Tibial nerve (tissue), 4 donors: ENCODE results near the gene LAMC3. TPM values are rescaled to one million over a fixed set of nuclear protein-coding genes. Genes with fewer than 3 reads are reported as not detected.
"Not testable (repeated sequence)": the region's sequence is repeated elsewhere in the genome, so short reads cannot be mapped to it uniquely, and the experiment has no call there.

Experiments
- DNase-seq, 2 donors: peaks; one replicate each; pipeline ENCODE4 v3.0.0-alpha.2; 2019; ENCODE audit warnings: low spot score in 2 of 2
- H3K27ac ChIP-seq, 4 donors: fragments of 200-600 bp; sonication (generic) in 3 of 4; one replicate each; pipeline ENCODE4 v1.5.1; 2017 to 2019; ENCODE audit warnings: mild to moderate bottlenecking in 1 of 4
- H3K27me3 ChIP-seq, 2 donors: fragments of 200-600 bp; sonication (generic) in 1 of 2; one replicate each; pipeline versions ENCODE4 v1.5.1 to v1.6.0; 2017 to 2019
- H3K36me3 ChIP-seq, 3 donors: fragments of 200-600 bp; sonication (generic); one replicate each; pipeline ENCODE4 v1.5.1; 2018 to 2019
- H3K4me1 ChIP-seq, 4 donors: fragments of 200-600 bp; sonication (generic) in 3 of 4; one replicate each; pipeline ENCODE4 v1.5.1; 2017 to 2019
- H3K4me3 ChIP-seq, 4 donors: fragments of 200-600 bp; sonication (generic) in 3 of 4; one replicate each; pipeline ENCODE4 v1.5.1; 2017 to 2019; ENCODE audit warnings: mild to moderate bottlenecking in 1 of 4, moderate library complexity in 1 of 4
- H3K9me3 ChIP-seq, 4 donors: fragments of 200-600 bp; sonication (generic) in 3 of 4; one replicate each; pipeline ENCODE4 v1.5.1; 2017 to 2019
- CTCF ChIP-seq, 5 experiments: fragments of 200-600 bp in 3 of 5; fragments of 450-650 bp in 2 of 5; sonication (generic) in 3 of 5; IDR thresholded peaks; one replicate each; pipeline ENCODE4 v1.5.1; 2016 to 2019; ENCODE audit warnings: antibody characterized with exemption in 5 of 5, mild to moderate bottlenecking in 3 of 5, moderate library complexity in 2 of 5
- EP300 ChIP-seq, 2 donors: sonication (generic); formaldehyde crosslinking; IDR thresholded peaks; one replicate each; pipeline ENCODE4 v1.6.1; 2017; ENCODE audit warnings: antibody characterized with exemption in 2 of 2, mild to moderate bottlenecking in 1 of 2
- POLR2A ChIP-seq, 2 donors: fragments of 450-650 bp; IDR thresholded peaks; one replicate each; pipeline ENCODE4 v1.6.1; 2017; ENCODE audit warnings: antibody characterized with exemption in 2 of 2, mild to moderate bottlenecking in 2 of 2, moderate library complexity in 2 of 2
- WGBS, 2 donors: methylation state at CpG; one replicate each; pipeline ENCODE4 v1.1.5; 2018; 5-methylcytosine and 5-hydroxymethylcytosine counted together
- total RNA-seq, 4 donors: library from RNA; depleted of rRNA; stranded (reverse); fragments of >200 nt; gene quantifications; one replicate each; pipeline ENCODE4 v1.1.0, GENCODE V29; 2016

Gene LAMC3
- total RNA-seq, 4 donors from 2014 or later: 0.21 to 1.6 TPM; not detected in 2

GRCh38 chr9:131111854-131112311 lies 102.9 kb downstream of the LAMC3 start:
- Histone ChIP-seq H3K27ac (peak overlapping the region; percentile 58 to 90 (median 70)), H3K36me3 (peaks cover 0 to 5% (median 0%) of the 10 kb centered on the region in 3 donors), H3K9me3 (no peaks in the 10 kb centered on the region), H3K4me3 (peak overlapping the region in 2 of 4 donors; percentile 11 to 21), H3K4me1 (peaks cover 0 to 53% (median 12%) of the 10 kb centered on the region in 4 donors), H3K27me3 (no peaks in the 10 kb centered on the region)
- TF ChIP-seq EP300 (IDR thresholded peaks at IDR 0.05) (peak; percentile 64 to 82), CTCF (IDR thresholded peaks at IDR 0.05) (no peak), POLR2A (IDR thresholded peaks at IDR 0.05) (peak in 1 of 2 donors; percentile 32)
- WGBS, 2 donors: 38 to 66% methylated on average over 15 to 24 of the region's 25 CpGs
- DNase-seq: no peak

GRCh38 chr9:131112374-131113154 lies 103.6 kb downstream of the LAMC3 start:
- WGBS, 2 donors: 68 to 73% methylated on average over 23 of the region's 23 CpGs
- DNase-seq: no peak
- Histone ChIP-seq H3K27ac (peak overlapping the region; percentile 36 to 90 (median 60)), H3K9me3 (no peaks in the 10 kb centered on the region), H3K27me3 (no peaks in the 10 kb centered on the region), H3K36me3 (peaks cover 0 to 5% (median 0%) of the 10 kb centered on the region in 3 donors), H3K4me1 (peaks cover 0 to 53% (median 9%) of the 10 kb centered on the region in 4 donors), H3K4me3 (peak overlapping the region in 1 of 4 donors; percentile 11)
- TF ChIP-seq POLR2A (IDR thresholded peaks at IDR 0.05) (no peak), EP300 (IDR thresholded peaks at IDR 0.05) (no peak), CTCF (IDR thresholded peaks at IDR 0.05) (no peak)

- H3K27ac ChIP-seq: peak overlapping the region in 2 of 4 donors; percentile 80 to 90
- no peaks in the 10 kb centered on the region for H3K27me3 ChIP-seq
- no peak for TF ChIP-seq POLR2A (IDR thresholded peaks at IDR 0.05)
- TF ChIP-seq EP300 (IDR thresholded peaks at IDR 0.05): no peak
- TF ChIP-seq CTCF (IDR thresholded peaks at IDR 0.05): no peak
- no peak overlapping the region for H3K4me3 ChIP-seq
- peaks cover 0 to 43% (median 5%) of the 10 kb centered on the region in 4 donors for H3K4me1 ChIP-seq
- no peak for DNase-seq
- WGBS, 2 donors: 62 to 70% methylated on average over 8 of the region's 8 CpGs
- no peaks in the 10 kb centered on the region for H3K9me3 ChIP-seq
- peaks cover 0 to 13% (median 0%) of the 10 kb centered on the region in 3 donors for H3K36me3 ChIP-seq
Observed at GRCh38 chr9:131113655-131114054, 104.7 kb downstream of the LAMC3 start.

GRCh38 chr9:131114084-131114535 lies 105.1 kb downstream of the LAMC3 start:
- DNase-seq: no peak
- Histone ChIP-seq H3K4me1 (peaks cover 0 to 40% (median 5%) of the 10 kb centered on the region in 4 donors), H3K4me3 (no peak overlapping the region), H3K27me3 (no peaks in the 10 kb centered on the region), H3K9me3 (no peaks in the 10 kb centered on the region), H3K36me3 (peaks cover 0 to 17% (median 0%) of the 10 kb centered on the region in 3 donors), H3K27ac (peak overlapping the region in 2 of 4 donors; percentile 80 to 90)
- 83 to 87% methylated on average over 7 to 8 of the region's 8 CpGs for WGBS, 2 donors
- TF ChIP-seq CTCF (IDR thresholded peaks at IDR 0.05) (no peak), POLR2A (IDR thresholded peaks at IDR 0.05) (no peak), EP300 (IDR thresholded peaks at IDR 0.05) (no peak)

GRCh38 chr9:131115360-131115742 lies 106.4 kb downstream of the LAMC3 start:
- DNase-seq, H3K27me3 ChIP-seq, H3K4me3 ChIP-seq, H3K9me3 ChIP-seq, H3K27ac ChIP-seq: not testable (repeated sequence)
- 86 to 88% methylated on average over 6 of the region's 6 CpGs for WGBS, 2 donors
- Histone ChIP-seq H3K36me3 (peaks cover 0 to 27% (median 0%) of the 10 kb centered on the region in 3 donors), H3K4me1 (peaks cover 0 to 31% (median 5%) of the 10 kb centered on the region in 4 donors)
